GM12801 (cell line): Measurements from ENCODE around the gene WRAP53.

Experiments used
- CTCF ChIP-seq: IDR thresholded peaks from one replicate; pipeline ENCODE4 v1.5.1; 2011; ENCODE audit warnings: control low read depth; ENCODE audit not compliant: insufficient read length; ENCODE audit errors: extremely low read depth

WRAP53 gene

GRCh38 chr17:7714721-7715594 lies 26.7 kb downstream of the WRAP53 start:
- TF ChIP-seq CTCF, result no peak

- no peak for TF ChIP-seq CTCF
These were observed 27.9 kb downstream of the WRAP53 start for GRCh38 chr17:7715936-7716886.

GRCh38 chr17:7716901-7717755 lies 28.9 kb downstream of the WRAP53 start, which contains the start of gene DNAH2:
TSS of gene DNAH2 (plus strand) at chr17:7717744. CDS start at chr17:7719735, 1,991 bp downstream.
- no peak for TF ChIP-seq CTCF

- no peak for TF ChIP-seq CTCF
These were observed 29.6 kb downstream of the WRAP53 start for GRCh38 chr17:7717756-7718350.

GRCh38 chr17:7719661-7720060 lies 31.4 kb downstream of the WRAP53 start:
- TF ChIP-seq CTCF, result no peak

GRCh38 chr17:7720125-7720524 lies 31.8 kb downstream of the WRAP53 start:
- TF ChIP-seq CTCF, result no peak
